Neural cell (in vitro differentiated cells): ENCODE results near the gene ZXDC. TPM values are rescaled to one million over a fixed set of nuclear protein-coding genes. Genes with fewer than 3 reads are reported as not detected.

Experiments used
- H2AFZ ChIP-seq: fragments of 200-600, 300-800 bp; sonication (generic), shearing (Covaris generic); 2 replicates; pipeline ENCODE4 v1.6.0; 2014; ENCODE audit warnings: low read depth, mild to moderate bottlenecking, antibody characterized with exemption, low read length, moderate library complexity
- H3F3A ChIP-seq: fragments of 200-600 bp; shearing (Covaris generic); 2 replicates; pipeline ENCODE4 v1.6.1; 2016; ENCODE audit warnings: mild to moderate bottlenecking, moderate library complexity, mixed read lengths, antibody characterized with exemption, low read length; ENCODE audit not compliant: insufficient read depth, poor library complexity, severe bottlenecking
- H3K27ac ChIP-seq: fragments of 200-600, 300-800 bp; sonication (generic), shearing (Covaris generic); 2 replicates; pipeline ENCODE4 v1.5.1; 2014; ENCODE audit warnings: mild to moderate bottlenecking, low read length, moderate library complexity
- H3K27me3 ChIP-seq: fragments of 300-800, 200-600 bp; sonication (generic), shearing (Covaris generic); 2 replicates; pipeline ENCODE4 v1.6.0; 2014; ENCODE audit warnings: mild to moderate bottlenecking, low read depth, low read length, moderate library complexity; ENCODE audit not compliant: insufficient read depth
- H3K36me3 ChIP-seq: fragments of 300-800, 200-600 bp; sonication (generic), shearing (Covaris generic); 2 replicates; pipeline ENCODE4 v1.5.1; 2014; ENCODE audit warnings: mild to moderate bottlenecking, antibody characterized with exemption, low read length, moderate library complexity; ENCODE audit not compliant: insufficient read depth
- H3K4me2 ChIP-seq: fragments of 300-800, 200-600 bp; sonication (generic), shearing (Covaris generic); 2 replicates; pipeline ENCODE4 v1.6.0; 2014; ENCODE audit warnings: mild to moderate bottlenecking, low read length
- H3K4me3 ChIP-seq: fragments of 300-800, 200-600 bp; sonication (generic), shearing (Covaris generic); 2 replicates; pipeline ENCODE4 v1.5.1; 2014; ENCODE audit warnings: mild to moderate bottlenecking, low read length, moderate library complexity
- H3K79me2 ChIP-seq: fragments of 200-600 bp; shearing (Covaris generic); replicated peaks from 2 replicates; pipeline ENCODE4 v1.6.0; 2014; ENCODE audit warnings: mild to moderate bottlenecking, low read length, moderate library complexity; ENCODE audit not compliant: insufficient read depth
- H3K9ac ChIP-seq: fragments of 300-800, 200-600 bp; sonication (generic), shearing (Covaris generic); 2 replicates; pipeline ENCODE4 v1.6.1; 2016; ENCODE audit warnings: mild to moderate bottlenecking, low read length, mixed read lengths
- H3K9me2 ChIP-seq: fragments of 200-600 bp; shearing (Covaris generic); 2 replicates; pipeline ENCODE4 v1.6.1; 2016; ENCODE audit warnings: mild to moderate bottlenecking, low read length, mixed read lengths; ENCODE audit not compliant: insufficient read depth
- H3K9me3 ChIP-seq: fragments of 200-600, 300-800 bp; sonication (generic), shearing (Covaris generic); 2 replicates; pipeline ENCODE4 v1.6.1; 2016; ENCODE audit warnings: mild to moderate bottlenecking, mixed run types, low read length, moderate library complexity, mixed read lengths
- H4K20me1 ChIP-seq: fragments of 200-600 bp; shearing (Covaris generic); 2 replicates; pipeline ENCODE4 v1.6.1; 2016; ENCODE audit warnings: mild to moderate bottlenecking, mixed run types; ENCODE audit not compliant: insufficient read depth
- CTCF ChIP-seq: fragments of 450-650 bp; IDR thresholded peaks from 2 replicates; pipeline ENCODE4 v1.5.1; 2014; ENCODE audit warnings: antibody characterized with exemption, mild to moderate bottlenecking, moderate library complexity; ENCODE audit not compliant: poor library complexity, severe bottlenecking
- EP300 ChIP-seq: fragments of 450-650 bp; conservative IDR thresholded peaks from 2 replicates; pipeline ENCODE4 v1.6.1; 2014; ENCODE audit warnings: antibody characterized with exemption, mild to moderate bottlenecking, moderate library complexity; ENCODE audit not compliant: poor library complexity, severe bottlenecking
- EZH2 ChIP-seq: fragments of 200-600, 300-800 bp; shearing (Covaris generic), sonication (generic); IDR thresholded peaks from 2 replicates; pipeline ENCODE4 v1.6.1; 2014; ENCODE audit warnings: antibody characterized with exemption, low read length, borderline replicate concordance, mild to moderate bottlenecking; ENCODE audit not compliant: insufficient read depth, poor library complexity, severe bottlenecking
- MXI1 ChIP-seq: fragments of 450-650 bp; conservative IDR thresholded peaks from 2 replicates; pipeline ENCODE4 v1.6.1; 2014; ENCODE audit warnings: antibody characterized with exemption, mild to moderate bottlenecking; ENCODE audit not compliant: poor library complexity, severe bottlenecking
- POLR2AphosphoS5 ChIP-seq: IDR thresholded peaks from 2 replicates; pipeline ENCODE4 v1.6.1; 2012
- RAD21 ChIP-seq: fragments of 450-650 bp; conservative IDR thresholded peaks from 2 replicates; pipeline ENCODE4 v1.6.1; 2014; ENCODE audit warnings: antibody characterized with exemption, mild to moderate bottlenecking, moderate library complexity
- SMC3 ChIP-seq: fragments of 450-650 bp; conservative IDR thresholded peaks from 2 replicates; pipeline ENCODE4 v1.6.1; 2014; ENCODE audit warnings: antibody characterized with exemption, mild to moderate bottlenecking, moderate library complexity; ENCODE audit not compliant: poor library complexity
- TAF1 ChIP-seq: IDR thresholded peaks from 2 replicates; pipeline ENCODE4 v1.6.1; 2012; ENCODE audit warnings: low read depth
- polyA minus RNA-seq: library from RNA; depleted of rRNA, polyadenylated mRNA; stranded (reverse); fragments of >200 nt; gene quantifications from 2 replicates; pipeline ENCODE4 v1.2.3, GENCODE V29; 2014
- polyA plus RNA-seq: library from polyadenylated mRNA; depleted of rRNA; stranded (reverse); fragments of >200 nt; gene quantifications from 2 replicates; pipeline ENCODE4 v1.2.3, GENCODE V29; 2014
- TF ChIP-seq, protein P1 (sequence below): IDR thresholded peaks from 2 replicates; pipeline ENCODE4 v1.6.1; 2012; ENCODE audit warnings: borderline replicate concordance

ZXDC gene
- polyA plus RNA-seq, result 22.2 and 26.5 TPM in 2 replicates
- polyA minus RNA-seq, result 65.3 and 77.9 TPM in 2 replicates

- no peaks in the 10 kb centered on the region for H3K36me3 ChIP-seq
- peak; percentile 20 for TF ChIP-seq EP300
- peak; percentile 61 for TF ChIP-seq RAD21
- peak; percentile 68 for TF ChIP-seq CTCF
- TF ChIP-seq, protein P1, sequence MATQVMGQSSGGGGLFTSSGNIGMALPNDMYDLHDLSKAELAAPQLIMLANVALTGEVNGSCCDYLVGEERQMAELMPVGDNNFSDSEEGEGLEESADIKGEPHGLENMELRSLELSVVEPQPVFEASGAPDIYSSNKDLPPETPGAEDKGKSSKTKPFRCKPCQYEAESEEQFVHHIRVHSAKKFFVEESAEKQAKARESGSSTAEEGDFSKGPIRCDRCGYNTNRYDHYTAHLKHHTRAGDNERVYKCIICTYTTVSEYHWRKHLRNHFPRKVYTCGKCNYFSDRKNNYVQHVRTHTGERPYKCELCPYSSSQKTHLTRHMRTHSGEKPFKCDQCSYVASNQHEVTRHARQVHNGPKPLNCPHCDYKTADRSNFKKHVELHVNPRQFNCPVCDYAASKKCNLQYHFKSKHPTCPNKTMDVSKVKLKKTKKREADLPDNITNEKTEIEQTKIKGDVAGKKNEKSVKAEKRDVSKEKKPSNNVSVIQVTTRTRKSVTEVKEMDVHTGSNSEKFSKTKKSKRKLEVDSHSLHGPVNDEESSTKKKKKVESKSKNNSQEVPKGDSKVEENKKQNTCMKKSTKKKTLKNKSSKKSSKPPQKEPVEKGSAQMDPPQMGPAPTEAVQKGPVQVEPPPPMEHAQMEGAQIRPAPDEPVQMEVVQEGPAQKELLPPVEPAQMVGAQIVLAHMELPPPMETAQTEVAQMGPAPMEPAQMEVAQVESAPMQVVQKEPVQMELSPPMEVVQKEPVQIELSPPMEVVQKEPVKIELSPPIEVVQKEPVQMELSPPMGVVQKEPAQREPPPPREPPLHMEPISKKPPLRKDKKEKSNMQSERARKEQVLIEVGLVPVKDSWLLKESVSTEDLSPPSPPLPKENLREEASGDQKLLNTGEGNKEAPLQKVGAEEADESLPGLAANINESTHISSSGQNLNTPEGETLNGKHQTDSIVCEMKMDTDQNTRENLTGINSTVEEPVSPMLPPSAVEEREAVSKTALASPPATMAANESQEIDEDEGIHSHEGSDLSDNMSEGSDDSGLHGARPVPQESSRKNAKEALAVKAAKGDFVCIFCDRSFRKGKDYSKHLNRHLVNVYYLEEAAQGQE, result no peak
- TF ChIP-seq EZH2, result no peak
- peak; percentile 82 for TF ChIP-seq POLR2AphosphoS5
- TF ChIP-seq MXI1, result peak; percentile 31
- TF ChIP-seq SMC3, result peak; percentile 56
- TF ChIP-seq TAF1, result peak; percentile 64
- H2AFZ ChIP-seq, result peak within 1 kb of the TSS; percentile 76
- H3K4me2 ChIP-seq, result peak within 1 kb of the TSS; percentile 84
- peak within 1 kb of the TSS; percentile 82 for H3K9ac ChIP-seq
- no peaks in the 10 kb centered on the region for H3K27me3 ChIP-seq
- H4K20me1 ChIP-seq, result peaks cover 27% of the 10 kb centered on the region
- no peaks in the 10 kb centered on the region for H3K9me3 ChIP-seq
- H3K79me2 ChIP-seq, result peaks cover 33% of the 10 kb centered on the region
- peak within 1 kb of the TSS; percentile 83 for H3K4me3 ChIP-seq
- no peaks in the 10 kb centered on the region for H3K9me2 ChIP-seq
- peak within 1 kb of the TSS; percentile 67 for H3K27ac ChIP-seq
- H3F3A ChIP-seq, result no peaks in the 10 kb centered on the region
Measured at GRCh38 chr3:126475413-126476114, at the start of gene ZXDC. Gene ZXDC, minus strand, starts transcription at chr3:126475891. Its CDS starts 26 bp downstream, at chr3:126475865.

DNA sequence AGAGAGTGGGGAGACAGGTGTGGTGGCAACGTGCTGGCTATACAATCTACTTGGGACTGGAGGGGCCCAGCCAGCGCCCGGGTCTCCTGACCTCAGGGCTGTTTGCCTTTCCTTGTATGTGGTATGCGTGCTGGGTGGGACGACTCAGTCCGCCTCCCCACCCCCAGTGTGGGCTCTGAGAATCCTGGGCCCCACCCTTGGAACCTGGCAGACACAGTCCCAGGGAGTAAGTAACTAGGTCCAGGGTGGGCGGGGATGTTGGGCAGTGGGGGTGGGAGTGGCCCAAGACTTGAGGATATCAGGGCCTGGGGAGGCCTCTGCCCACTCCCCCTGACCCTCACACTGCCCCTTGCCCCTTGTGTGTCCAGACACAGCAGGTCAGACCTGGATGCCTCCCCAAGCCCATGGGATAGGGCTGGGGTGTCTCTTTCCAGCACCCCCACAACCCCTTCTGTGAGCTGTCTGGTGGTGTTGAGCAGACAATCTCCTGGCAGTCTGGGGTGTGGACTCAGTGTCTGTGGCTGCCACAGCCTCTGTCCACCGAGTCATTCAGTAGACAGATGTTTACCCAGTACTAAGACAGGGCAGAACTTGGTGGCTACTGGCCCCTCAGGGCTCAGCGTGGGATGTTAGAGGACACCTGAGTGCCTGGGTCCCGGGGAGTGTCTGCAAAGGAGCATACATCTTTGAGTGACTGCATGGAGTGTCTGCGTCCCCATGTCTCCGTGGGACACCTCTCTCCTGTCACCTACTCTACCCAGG lies 49.6 kb upstream of the ZXDC start:
- no peak overlapping the region for H3K27ac ChIP-seq
- H3K4me2 ChIP-seq, result no peak overlapping the region
- no peak overlapping the region for H3K9ac ChIP-seq
- TF ChIP-seq EP300 (no peak), SMC3 (no peak), EZH2 (no peak), POLR2AphosphoS5 (no peak), TAF1 (no peak), RAD21 (no peak), MXI1 (no peak), CTCF (no peak)
- TF ChIP-seq, protein P1, result no peak
- no peaks in the 10 kb centered on the region for H3K36me3 ChIP-seq
- no peaks in the 10 kb centered on the region for H3F3A ChIP-seq
- peaks cover 26% of the 10 kb centered on the region for H3K27me3 ChIP-seq
- H3K4me3 ChIP-seq, result no peak overlapping the region
- H3K79me2 ChIP-seq, result no peaks in the 10 kb centered on the region
- no peaks in the 10 kb centered on the region for H4K20me1 ChIP-seq
- no peaks in the 10 kb centered on the region for H3K9me3 ChIP-seq
- no peak overlapping the region for H2AFZ ChIP-seq
- H3K9me2 ChIP-seq, result no peaks in the 10 kb centered on the region
